ENCODE data around the gene SLMAP.

DNA sequence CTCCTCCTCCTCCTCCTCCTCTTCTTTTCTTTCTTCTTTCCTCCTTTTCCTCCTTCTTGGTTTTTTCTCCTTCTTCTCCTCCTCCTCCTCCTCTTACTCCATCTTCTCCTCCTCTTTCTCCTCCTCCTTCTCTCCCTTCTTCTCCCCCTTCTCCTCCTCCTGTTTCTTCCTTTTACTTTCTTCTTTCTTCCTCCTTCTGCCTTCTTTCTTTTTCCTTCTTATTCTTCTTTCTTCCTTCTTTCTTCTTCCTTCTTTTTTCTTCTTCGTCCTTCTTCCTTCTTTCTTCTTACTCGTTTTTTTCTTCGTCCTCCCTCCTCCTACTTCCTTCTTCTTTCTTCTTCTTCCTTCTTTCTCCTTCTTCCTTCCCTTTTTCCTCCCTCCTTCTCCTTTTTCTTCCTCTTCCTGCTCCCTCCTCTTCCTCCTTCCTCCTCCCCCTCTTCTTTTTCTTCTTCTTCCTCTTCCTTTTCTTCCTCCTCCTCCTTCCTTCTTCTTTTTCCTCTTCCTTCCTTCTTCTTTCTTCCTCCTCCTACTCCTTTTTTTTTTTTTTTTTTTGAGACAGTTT is 92.1 kb downstream of the SLMAP start:
- TF ChIP-seq GATA2 (IDR thresholded peaks at IDR 0.05; ENCODE audit: low read depth, low read length) (no peak), GATA3 (IDR thresholded peaks at IDR 0.05; ENCODE audit: low read depth, low read length) (no peak)

All from SH-SY5Y (cell line).